GM10266 (cell line): ENCODE results near the gene ARL6IP4.

Experiments used
- DNase-seq: peaks from one replicate; pipeline ENCODE4 v3.0.0; 2012; ENCODE audit errors: extremely low spot score
- TF ChIP-seq, protein P1 (sequence below): IDR thresholded peaks from 2 replicates; pipeline ENCODE4 v1.5.1; 2012; ENCODE audit warnings: mild to moderate bottlenecking, low read depth; ENCODE audit not compliant: control insufficient read depth, insufficient read depth; ENCODE audit errors: missing control alignments

The ARL6IP4 gene

DNA sequence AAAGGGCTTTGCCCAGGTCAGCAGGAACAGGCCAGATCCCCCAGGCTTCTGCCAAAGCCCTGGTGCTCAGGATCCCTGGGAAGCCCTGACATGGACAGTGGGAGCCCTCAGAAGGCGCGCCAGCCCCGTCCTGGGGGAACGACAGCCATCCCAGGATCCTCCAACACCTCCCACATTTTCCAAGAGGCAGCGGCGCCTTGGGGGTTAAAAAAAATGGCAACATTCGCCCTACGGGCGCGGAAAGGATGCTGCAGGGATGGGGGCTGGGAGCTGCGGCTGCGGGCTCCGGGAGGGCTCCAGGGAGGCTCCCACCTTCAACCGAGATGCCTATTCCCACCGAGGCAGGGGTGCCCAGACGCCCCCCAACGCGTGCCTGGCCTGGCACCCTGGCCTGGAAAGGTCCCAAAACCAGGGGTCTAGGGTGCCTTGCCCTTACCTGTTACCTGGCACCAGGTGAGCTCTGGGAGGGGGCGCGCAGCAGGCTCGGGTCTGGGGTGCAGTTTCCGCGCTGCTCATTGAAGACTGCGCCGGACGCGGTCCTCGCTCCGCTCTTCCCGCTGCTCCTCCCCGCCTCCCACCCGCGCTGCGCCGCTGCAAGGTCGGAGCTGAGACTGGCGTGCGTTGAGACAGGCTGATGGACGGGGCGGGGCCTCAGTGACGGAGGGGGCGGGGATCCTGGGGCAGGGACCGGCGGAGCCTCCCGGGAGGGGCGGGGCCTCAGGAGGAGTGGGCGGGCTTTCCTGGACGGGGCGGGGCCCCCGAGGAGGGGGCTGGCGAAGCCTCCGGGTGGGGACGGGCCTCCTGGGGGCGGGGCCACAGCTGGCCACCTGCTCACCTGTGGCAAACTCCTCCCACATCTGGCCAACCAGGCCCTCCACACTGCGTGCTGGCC is 14.4 kb upstream of the ARL6IP4 start, which contains the start of gene ABCB9:
Gene ABCB9 (minus strand): TSS at position 613 of the 892 bp plus-strand sequence. CDS start 6,228 bp downstream, outside the sequence.
- DNase-seq, result peak; percentile 98
- TF ChIP-seq, protein P1, sequence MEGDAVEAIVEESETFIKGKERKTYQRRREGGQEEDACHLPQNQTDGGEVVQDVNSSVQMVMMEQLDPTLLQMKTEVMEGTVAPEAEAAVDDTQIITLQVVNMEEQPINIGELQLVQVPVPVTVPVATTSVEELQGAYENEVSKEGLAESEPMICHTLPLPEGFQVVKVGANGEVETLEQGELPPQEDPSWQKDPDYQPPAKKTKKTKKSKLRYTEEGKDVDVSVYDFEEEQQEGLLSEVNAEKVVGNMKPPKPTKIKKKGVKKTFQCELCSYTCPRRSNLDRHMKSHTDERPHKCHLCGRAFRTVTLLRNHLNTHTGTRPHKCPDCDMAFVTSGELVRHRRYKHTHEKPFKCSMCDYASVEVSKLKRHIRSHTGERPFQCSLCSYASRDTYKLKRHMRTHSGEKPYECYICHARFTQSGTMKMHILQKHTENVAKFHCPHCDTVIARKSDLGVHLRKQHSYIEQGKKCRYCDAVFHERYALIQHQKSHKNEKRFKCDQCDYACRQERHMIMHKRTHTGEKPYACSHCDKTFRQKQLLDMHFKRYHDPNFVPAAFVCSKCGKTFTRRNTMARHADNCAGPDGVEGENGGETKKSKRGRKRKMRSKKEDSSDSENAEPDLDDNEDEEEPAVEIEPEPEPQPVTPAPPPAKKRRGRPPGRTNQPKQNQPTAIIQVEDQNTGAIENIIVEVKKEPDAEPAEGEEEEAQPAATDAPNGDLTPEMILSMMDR, result no peak

DNA sequence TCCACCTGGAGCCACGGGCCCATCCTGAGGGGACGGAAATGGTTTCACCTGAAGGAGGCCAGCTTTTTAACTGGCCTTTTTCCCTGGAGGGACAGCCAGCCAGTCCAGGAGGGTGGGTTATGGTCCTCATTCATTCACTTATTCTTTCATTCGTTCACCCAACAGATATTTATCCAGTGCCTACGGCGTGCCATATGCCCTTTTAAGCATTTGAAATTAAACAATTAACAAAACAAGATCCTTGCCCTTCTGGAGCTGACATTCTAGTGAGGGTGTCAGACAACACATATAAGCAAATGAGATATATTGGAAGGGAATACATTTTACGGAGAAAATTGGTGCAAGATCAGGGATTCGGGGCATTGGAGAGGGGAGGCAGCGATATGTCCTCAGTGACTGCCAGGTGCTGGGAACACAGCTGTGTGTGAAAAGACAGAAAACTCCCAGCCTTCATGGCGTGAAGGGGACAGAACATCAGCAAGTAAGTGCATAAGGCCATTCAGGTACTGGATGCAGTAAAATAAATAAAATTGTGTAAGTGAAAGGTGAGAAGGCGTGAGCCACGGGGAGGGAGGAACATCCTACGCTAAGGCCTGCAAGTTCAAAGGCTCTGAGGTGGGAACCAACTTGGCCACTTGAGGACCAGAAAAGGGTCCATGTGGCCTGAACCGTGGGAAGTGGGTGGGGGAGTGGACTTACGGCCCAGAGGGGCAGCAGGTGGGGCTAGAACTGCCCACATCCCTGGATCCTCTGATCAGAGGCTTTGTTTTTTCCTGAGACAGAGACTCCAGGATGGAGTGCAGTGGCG is 13.5 kb upstream of the ARL6IP4 start:
- no peak for DNase-seq
- TF ChIP-seq, protein P1, result no peak

DNA sequence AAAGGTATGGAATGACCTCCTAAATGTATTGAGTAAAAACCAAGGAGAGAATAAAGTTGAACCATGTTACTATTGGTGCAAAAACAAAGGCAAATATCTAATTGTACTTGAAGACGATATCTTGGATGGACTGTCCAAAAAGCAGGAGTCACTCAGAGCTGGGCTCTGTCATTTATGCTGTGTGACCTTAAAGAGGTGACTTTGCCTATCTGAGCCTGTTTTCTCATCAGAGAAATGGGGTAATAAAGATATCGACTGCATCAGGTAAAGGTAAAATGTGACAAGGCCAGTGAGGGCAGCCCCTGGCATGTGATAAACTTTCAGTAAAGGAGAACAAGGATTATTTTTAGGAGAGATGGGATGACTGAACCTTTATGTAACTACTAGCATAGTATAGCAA is 12.4 kb upstream of the ARL6IP4 start:
- TF ChIP-seq, protein P1, result no peak
- DNase-seq, result no peak

DNA sequence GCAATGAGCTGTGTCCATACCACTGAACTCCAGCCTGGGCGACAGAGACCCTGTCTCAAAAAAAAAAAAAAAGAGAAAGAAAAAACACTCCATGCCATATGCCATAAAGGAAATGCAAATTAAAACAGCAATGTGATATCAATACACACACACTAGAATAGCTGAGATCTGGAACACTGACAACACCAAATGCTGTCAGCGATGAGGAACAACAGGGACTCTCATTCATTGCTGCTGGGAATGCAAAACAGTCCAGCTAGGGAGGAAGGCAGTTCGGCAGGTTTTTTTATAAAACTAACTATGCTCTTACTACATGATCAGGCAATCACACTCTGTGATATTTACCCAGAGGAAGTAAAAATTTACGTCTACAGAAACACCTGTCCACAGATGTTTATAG is 10.8 kb upstream of the ARL6IP4 start:
- TF ChIP-seq, protein P1, result no peak
- DNase-seq, result no peak

DNA sequence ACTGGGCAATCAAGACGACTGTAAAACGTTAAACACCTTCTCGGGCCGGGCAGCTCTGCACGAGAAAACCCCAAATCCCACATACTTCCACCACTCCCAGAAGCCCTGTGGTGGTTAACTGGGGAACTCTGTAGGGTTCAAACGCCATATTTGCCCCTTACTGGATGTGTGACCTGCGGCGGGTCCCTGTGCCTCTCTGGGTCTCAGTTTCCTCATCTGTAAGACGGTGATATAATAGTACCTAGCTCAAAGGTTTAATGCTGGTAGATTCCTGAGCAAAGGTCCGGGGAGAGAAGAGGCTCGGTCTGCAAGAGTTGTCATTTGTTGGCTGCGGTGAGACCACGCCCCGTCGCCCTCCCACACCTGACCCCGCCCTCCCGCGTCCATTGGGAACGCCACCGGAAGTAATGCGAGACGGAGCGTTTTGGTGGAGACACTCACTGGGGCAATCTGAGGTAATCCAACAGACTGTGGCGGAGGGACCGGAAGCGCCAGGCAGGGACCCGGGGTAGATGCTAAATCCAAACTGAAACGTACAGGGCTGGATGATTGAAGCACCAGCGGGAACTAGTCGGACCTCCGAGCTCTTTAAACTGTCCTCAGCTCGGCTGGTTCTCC is 6.1 kb upstream of the ARL6IP4 start:
- TF ChIP-seq, protein P1, result no peak
- DNase-seq, result peak; percentile 93

DNA sequence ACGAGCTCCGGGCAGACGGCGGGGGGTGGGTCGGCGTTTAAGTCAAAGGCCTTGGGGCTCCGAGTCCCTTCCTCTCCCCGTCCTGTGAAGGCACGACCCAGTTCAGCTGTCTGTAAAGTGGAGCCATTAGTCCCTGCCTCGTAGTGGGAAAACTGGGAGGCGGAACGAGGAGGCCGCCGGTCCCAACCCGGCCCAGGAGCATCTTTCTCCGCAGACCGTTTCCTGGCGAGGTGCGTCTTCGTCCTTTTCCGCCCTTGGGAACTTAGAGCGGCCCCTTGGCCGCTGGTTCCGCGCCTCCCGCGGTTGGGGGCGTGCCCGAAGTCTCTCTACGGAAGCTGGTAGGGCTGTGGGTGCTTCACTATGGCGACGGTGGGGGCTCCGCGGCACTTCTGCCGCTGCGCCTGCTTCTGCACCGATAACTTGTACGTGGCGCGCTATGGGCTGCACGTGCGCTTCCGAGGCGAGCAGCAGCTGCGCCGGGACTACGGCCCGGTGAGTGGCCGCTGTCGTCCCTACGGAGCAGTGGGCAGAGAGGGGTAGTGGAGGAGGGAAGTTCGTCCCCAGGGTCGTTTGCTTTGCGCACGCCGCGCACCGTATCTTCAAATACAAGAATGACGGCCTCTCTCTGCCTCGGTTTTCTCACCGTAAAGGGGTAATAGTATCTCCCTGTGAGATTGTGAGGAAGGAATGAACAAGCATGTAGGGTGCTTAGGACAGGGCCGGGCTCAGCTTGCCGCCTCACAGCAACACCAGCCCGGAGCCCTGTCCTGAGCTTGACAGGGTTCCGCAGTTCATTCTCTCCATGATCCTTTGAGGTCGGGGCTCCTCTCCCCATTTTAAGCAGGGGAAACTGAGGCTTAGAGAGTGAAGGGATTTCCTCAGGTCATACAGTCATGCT is 5.3 kb upstream of the ARL6IP4 start, which contains the start of gene OGFOD2:
Gene OGFOD2 (plus strand): TSS at position 353 of the 898 bp plus-strand sequence. CDS start 8 bp downstream, at position 361.
- TF ChIP-seq, protein P1, result no peak
- DNase-seq, result peak; percentile 92
